ENCODE data around the gene GRAP2.
"Not testable (repeated sequence)": the region's sequence is repeated elsewhere in the genome, so short reads cannot be mapped to it uniquely, and the experiment has no call there.

Gene GRAP2

GRCh38 chr22:39900306-39901227 is at the start of gene GRAP2:
Gene GRAP2, plus strand, starts transcription at chr22:39901084. Its CDS starts 46,023 bp downstream, at chr22:39947107.
- DNase-seq (ENCODE audit: low spot score) = no peak

GRCh38 chr22:39851606-39852315 is 49.1 kb upstream of the GRAP2 start:
- DNase-seq (ENCODE audit: low spot score) = no peak

GRCh38 chr22:39852799-39853198 is 48.1 kb upstream of the GRAP2 start:
- no peak for DNase-seq (ENCODE audit: low spot score)

GRCh38 chr22:39856588-39856987 is 44.3 kb upstream of the GRAP2 start:
- DNase-seq (ENCODE audit: low spot score) = no peak

GRCh38 chr22:39859903-39860588 is 40.8 kb upstream of the GRAP2 start:
- DNase-seq (ENCODE audit: low spot score) = no peak

GRCh38 chr22:39868741-39869140 is 32.1 kb upstream of the GRAP2 start:
- DNase-seq (ENCODE audit: low spot score) = no peak

GRCh38 chr22:39869797-39870196 is 31.1 kb upstream of the GRAP2 start:
- not testable (repeated sequence) for DNase-seq (ENCODE audit: low spot score)

- DNase-seq (ENCODE audit: low spot score) = no peak
Measured at GRCh38 chr22:39871008-39871798, 29.7 kb upstream of the GRAP2 start.

- DNase-seq (ENCODE audit: low spot score) = no peak
Measured at GRCh38 chr22:39872548-39872947, 28.3 kb upstream of the GRAP2 start.

GRCh38 chr22:39873965-39874364 is 26.9 kb upstream of the GRAP2 start:
- no peak for DNase-seq (ENCODE audit: low spot score)

GRCh38 chr22:39875176-39875885 is 25.6 kb upstream of the GRAP2 start:
- DNase-seq (ENCODE audit: low spot score) = not testable (repeated sequence)

- DNase-seq (ENCODE audit: low spot score) = no peak
Measured at GRCh38 chr22:39877079-39877845, 23.6 kb upstream of the GRAP2 start.

- no peak for DNase-seq (ENCODE audit: low spot score)
Measured at GRCh38 chr22:39880722-39881121, 20.2 kb upstream of the GRAP2 start.

GRCh38 chr22:39883057-39883456 is 17.8 kb upstream of the GRAP2 start:
- no peak for DNase-seq (ENCODE audit: low spot score)

- not testable (repeated sequence) for DNase-seq (ENCODE audit: low spot score)
Measured at GRCh38 chr22:39889924-39890323, 11.0 kb upstream of the GRAP2 start.

- no peak for DNase-seq (ENCODE audit: low spot score)
Measured at GRCh38 chr22:39893526-39893925, 7.4 kb upstream of the GRAP2 start, which contains the start of gene ENTHD1. Gene ENTHD1, minus strand, starts transcription at chr22:39893760. Its CDS starts 6,012 bp downstream, at chr22:39887748.

GRCh38 chr22:39894554-39895092 is 6.3 kb upstream of the GRAP2 start:
- DNase-seq (ENCODE audit: low spot score) = no peak

- DNase-seq (ENCODE audit: low spot score) = no peak
Measured at GRCh38 chr22:39895682-39896081, 5.2 kb upstream of the GRAP2 start.

- DNase-seq (ENCODE audit: low spot score) = no peak
Measured at GRCh38 chr22:39896313-39896996, 4.4 kb upstream of the GRAP2 start.

All from pons (tissue), 1 donor.